Stimulated activated CD8-positive, alpha-beta memory T cell treated with anti-CD3 and anti-CD28 coated beads, Interleukin-15, amount 100 ng/mL, for 24 hours (primary cell): ENCODE measurements around the gene PALM3.

Experiments used
- DNase-seq: peaks from one replicate; pipeline ENCODE4 v3.0.0-alpha.2; 2020; ENCODE audit warnings: low read depth

Gene PALM3, protein sequence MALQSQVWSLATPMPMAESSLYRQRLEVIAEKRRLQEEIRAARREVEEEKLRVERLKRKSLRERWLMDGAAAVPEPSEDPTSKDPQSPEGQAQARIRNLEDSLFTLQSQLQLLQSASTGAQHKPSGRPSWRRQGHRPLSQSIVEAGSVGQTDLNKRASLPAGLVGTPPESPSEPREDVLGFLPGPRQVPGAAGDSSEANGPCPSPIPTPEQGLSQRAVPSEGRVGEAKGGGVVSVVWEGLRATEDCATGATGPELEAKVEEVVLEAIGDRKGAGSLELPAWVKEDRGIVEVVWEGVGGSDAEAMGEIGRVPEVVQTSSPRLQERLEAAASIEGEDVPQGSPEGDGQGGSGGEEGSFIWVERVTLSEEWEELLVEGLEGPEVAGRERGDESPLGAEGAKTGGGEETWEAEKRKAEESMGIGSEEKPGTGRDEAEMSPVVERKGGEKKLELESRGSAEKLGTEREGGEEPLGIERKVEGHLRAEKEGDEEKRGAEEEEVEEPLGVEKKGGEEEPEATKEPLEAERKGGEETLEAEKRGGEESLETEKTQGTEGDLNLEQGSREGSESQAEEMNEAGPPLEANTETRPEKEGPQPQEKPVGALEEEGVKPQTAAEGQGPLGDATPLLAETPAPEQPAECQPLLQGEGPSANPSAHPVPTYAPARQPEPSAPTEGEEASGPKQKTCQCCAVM

DNA sequence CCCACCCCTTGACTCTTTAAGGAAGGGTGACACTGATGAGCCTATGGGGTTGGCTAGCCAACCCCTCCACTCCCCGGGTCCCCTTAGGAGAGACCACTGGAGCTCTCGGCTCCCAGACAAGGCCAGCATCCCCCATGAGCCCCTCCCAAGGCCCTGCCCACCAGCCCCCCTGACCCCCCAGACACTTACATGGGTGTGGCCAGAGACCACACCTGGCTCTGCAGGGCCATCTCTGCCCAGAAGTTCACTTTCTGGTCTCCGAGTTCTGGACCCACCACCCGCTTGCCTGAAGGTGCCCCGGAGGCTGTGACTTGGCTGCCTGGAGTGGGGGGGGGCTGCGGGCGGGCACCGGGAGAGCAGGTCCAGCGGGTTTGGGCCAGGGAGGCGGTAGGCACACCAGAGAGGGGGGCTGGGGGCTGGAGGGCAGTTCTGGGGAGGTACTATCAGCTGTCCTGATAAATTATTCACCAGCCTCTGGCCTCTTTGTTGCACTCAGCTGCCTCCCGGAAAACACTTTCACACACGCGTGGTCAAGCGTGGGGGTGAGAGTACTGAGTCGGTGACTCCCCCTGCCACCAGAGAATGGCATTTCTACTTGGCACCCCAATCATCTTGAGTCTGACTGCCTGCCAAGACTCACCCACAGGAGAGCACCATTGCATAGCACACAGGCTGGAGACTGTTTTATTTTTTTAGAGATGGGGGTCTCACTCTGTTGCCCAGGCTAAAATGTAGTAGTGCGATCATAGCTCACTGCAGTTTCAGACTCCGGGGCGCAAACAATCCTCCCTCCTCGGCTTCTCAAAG, at the start of gene PALM3:
Gene PALM3, minus strand, starts transcription at position 326 of the 807 bp plus-strand sequence. Its CDS starts 96 bp downstream, at position 230.
- no peak for DNase-seq

GRCh38 chr19:14111486-14111885, 49.6 kb upstream of the PALM3 start:
- no peak for DNase-seq

DNA sequence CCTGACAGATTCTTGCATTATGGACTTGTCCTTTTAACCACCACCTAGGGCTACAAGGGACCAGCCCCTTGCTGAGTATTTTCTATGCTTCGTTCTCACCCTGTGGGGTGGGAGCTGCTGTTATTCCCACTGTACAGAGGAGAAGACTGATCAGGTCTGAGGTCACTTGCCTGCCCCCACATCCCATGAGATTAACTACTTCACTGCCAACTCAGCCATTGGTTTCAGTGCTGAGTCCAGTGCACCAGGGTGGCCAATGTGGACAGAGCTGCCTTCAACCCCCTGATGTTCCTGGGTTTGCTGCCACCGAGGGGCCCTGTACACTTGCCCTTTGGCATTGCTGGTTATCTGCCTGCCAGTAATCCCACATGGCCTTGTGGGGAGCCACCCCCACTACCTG, 48.8 kb upstream of the PALM3 start:
- no peak for DNase-seq

DNA sequence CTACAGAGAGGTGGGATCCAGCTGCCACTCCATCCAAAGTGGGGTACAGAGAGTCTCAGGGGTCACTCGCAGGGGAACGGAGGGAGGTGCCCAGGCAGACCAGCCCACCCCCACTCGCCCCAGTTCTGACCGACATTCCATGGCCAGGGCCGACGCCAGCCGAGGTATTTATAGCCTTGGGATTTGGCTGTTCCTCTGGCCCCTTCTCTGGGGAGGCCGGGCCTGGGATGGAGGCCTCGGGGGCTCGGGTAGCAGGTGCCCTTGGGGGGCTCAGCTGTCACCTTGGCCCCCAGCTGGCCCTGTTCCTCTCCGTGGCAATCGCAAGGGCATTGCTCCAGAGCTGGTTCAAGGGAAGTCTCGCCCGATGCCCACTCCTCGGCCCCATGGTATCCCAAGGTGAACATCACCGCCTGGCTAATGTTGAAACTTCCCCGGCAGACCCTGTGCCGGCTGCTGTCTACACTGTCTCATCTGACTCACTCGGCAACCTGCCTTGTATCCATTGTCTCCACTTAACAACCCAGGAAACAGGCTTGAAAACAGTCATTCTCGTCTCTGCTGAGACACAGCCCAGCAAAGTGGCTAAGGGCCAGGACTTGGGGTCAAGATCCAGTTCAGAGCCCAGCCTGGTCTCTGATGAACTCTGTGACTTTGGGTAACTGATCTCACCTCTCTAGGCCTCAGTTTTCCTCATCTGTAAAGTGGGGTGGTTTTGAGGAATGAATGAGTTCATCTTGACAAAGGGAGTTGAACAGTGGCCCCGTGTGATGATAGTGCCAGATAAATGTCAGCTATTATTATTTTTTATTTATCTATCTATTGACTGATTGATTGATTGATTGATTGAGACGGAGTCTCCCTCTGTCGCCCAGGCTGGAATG, 45.9 kb upstream of the PALM3 start:
- DNase-seq = no peak

DNA sequence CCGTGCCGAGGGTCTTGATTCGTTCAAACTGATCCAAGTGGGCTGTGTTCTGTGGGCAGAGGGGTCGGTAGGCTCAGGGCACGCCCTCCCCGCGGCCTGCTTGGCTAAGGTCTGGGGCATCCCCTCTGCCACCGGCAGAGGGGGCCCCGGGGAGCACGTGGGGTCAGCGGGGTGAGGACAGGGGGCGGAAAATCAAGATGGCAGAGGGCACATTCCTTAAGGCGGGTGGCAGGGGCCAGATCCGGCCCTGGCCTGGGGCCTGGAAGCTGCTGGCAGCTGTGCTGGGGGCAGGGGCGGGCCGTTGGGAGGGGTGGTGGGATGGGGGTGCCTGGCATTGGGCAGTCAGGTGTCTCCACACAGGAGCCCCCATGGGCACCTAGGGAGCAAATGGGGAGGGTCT, 45.0 kb upstream of the PALM3 start:
- no peak for DNase-seq

GRCh38 chr19:14105680-14106079, 43.8 kb upstream of the PALM3 start:
- DNase-seq = no peak

GRCh38 chr19:14103310-14103709, 41.4 kb upstream of the PALM3 start:
- DNase-seq = no peak

DNA sequence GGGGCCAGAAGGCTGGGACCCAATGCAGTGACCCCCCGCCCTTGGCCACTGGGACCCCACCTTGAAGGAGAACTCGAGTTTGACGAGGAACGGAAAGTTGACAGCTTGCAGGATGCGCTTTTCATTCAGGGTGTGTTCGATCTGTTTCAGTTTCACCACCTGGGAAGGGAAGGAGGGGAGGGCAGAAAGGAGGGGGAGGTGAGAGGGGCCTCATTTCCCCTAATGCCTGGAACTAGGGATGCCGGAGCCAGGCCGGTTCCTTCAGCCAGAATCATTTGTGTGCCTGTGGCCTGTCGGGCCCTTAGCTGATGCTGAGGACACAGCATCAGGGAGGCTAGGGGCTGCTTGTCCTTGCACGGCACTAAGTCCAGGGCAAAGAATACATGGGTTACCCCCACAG, 40.9 kb upstream of the PALM3 start:
- DNase-seq = no peak

DNA sequence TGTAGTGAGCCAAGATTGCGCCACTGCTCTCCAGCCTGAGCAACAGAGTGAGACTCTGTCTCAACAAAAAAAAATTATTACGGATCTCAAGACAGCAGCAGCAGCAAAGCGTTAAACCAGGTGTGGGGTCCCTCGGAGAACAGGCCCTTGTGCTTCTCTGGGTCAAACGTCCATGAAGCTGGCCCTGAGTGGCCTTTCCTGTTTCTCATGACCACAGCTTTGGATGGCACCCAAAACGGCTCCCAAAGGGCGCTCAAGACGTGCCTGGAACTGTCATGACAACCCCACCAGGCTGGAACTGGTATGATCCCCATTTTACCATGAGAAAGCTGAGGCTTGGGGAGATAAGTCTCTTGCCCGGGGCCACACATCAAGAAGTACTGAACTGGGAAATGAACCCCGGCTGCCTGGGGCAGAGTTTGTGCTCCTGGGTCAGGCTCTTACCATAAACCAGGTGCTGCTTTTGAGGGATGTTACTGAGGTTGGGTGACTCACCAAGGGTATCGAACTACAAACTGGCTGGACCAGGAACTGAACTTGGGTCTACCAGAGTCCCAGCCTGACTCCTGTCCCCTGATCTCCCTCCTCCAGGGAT, 40.3 kb upstream of the PALM3 start:
- DNase-seq = no peak

DNA sequence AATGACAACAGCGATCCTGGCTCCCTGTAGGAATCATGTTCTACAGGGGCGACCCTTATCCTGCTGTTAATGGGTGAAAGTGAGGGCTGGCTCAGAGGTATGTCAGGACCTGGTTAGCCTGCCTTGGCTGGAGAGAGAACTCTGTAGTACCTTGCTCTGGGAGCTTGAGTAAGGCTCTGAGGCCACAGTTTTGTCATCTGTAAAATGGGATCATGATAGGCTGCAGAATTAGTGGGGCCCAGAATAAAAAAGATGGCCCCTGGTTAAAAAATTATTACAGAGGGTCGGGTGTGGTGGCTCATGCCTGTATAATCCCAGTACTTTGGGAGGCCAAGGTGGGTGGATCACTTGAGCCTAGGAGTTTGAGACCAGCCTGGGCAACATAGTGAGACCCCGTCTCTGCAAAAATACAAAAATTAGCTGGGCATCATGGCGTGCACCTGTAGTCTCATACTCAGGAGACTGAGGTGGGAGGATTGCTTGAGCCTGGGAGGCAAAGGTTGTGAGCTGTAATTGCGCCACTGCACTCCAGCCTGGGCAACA, 39.2 kb upstream of the PALM3 start:
- no peak for DNase-seq

GRCh38 chr19:14097532-14098151, 35.8 kb upstream of the PALM3 start:
- no peak for DNase-seq

DNA sequence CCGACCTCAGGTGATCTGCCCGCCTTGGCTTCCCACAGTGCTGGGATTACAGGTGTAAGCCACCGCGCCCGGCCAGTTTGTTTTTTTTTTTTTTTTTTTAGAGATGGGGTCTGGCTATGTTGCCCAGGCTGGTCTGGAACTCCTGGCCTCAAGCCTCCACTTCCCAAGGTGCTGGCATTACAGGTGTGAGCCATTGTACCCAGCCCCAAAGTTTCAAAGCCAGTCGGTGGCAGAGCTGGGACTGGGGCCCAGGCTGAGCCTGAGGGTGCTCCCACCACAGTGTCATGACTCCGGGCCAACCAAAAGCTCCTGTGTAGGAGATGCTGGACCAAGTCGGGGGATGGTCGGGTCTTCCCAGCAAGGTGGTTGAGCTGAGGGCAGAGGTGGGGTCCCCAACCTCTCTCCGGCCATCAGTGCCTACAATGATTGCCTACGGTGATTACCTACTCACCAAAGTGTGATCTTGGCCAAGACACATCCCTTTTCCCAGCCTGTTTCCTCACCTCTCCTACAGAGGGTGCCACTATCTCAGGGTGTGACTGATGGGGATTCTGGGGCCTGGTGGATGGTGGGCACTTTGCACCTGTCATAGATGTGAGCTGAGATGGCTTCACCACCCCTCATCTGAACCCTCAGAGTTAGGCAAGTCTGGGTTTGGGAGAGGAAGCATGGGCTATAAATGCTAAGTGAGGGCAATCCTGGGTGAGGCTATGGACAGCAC, 34.6 kb upstream of the PALM3 start:
- no peak for DNase-seq

DNA sequence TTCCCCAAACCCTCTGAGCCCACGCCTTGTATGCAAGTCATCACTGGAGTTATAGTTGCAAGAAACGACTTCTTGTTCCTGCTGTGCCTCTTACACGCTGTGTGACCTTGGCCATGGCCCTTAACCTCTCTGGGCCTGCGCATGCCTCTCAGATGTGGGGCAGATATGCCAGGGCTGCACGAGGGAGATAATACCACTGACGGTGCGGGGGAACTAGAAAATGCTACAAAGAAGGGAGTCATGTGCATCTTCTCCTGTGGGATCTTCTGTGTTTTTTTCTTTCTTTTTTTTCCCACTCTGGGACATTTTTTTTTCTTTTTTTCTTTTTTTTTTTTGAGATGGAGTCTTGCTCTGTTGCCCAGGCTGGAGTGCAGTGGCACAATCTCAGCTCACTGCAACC, 33.0 kb upstream of the PALM3 start:
- no peak for DNase-seq

DNA sequence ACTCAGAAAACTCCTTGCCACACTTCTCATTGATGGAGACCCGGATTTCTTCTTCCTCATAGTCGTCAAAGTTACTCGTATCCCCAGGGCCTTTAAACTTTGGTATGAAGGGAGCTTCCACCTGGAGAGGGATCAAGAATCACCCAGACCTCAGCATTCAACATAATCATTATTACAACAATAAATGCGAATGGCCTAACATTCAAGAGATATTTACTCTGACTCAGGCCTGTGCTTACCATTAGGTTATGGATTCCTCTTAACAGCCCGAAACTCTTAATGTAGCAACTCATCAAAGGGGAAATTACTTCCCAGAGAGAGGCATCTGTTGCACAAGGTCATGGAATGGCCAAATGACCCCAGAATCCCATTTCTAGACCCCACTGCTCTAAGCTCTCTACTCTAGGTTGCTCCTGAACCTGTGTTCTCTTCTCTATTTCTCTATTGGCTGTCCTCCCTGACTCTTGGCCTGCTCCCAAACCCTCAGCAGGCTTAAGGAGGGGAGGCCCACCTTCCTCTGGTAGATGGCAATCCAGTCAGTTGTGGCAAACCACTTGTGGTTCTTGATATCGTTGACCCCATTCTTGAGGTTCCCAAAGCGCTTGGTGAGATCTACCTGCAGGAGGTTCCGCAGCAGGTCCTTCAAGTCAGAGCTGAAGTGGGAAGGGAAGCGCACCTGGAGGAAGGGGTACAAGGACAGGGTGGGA, 31.4 kb upstream of the PALM3 start:
- no peak for DNase-seq

- DNase-seq = no peak
Measured at GRCh38 chr19:14091813-14092462, 30.1 kb upstream of the PALM3 start.

GRCh38 chr19:14091081-14091812, 29.4 kb upstream of the PALM3 start:
- DNase-seq = peak; percentile 26

- DNase-seq = peak; percentile 64
Measured at GRCh38 chr19:14090509-14091080, 28.7 kb upstream of the PALM3 start, which contains the start of gene SAMD1. Gene SAMD1 (minus strand): TSS chr19:14090751.
